Stimulated activated CD8-positive, alpha-beta memory T cell treated with anti-CD3 and anti-CD28 coated beads, Interleukin-7, amount 100 ng/mL, for 48 hours (primary cell): ENCODE results near the gene USH1C.

Experiments
- DNase-seq, 2 donors: peaks; one replicate each; pipeline ENCODE4 v3.0.0-alpha.2; 2020; ENCODE audit warnings: low read depth in 1 of 2; ENCODE audit errors: extremely low read depth in 1 of 2

The USH1C gene

DNA sequence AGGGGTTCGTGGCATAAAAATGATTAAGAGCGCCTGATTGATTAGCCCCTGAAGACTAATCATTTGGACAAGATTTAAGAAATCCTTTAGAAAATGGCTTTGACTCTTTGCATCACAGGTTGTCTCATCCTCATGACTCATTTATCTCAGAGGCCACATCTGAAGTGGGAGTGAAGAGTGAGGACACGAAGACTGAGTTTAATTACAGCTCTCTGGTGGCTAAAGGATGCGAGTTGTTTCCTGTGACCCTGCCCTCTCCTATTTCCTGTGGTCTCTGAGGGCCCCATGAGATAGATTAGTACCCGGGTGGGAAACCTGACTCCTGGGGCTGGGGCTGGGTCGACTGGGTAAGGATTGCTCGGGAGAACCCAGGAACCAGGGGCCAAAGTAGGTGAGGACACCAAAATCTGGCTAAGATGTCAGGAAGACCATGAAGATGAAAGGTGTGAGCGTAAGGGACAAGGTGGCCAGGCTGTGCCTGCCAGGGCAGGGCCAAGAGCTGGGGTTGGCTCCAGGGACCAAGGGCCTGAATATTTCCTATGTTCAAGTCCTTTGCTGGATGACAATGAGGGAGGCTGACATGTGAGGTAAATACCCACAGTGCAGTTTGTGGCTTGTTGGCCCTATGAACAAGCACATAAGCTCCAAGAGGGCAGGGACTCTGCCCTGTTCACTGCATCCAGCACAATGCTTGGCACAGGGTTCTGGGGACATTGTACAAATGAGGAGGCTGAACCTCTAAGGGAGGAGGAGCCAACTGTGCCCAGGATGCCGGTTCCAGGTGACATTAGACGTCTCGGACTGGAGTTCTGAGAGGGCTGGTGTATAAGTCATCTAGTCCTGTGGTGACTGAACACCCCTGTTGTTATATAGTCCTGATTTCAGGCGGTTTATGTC, 6.5 kb upstream of the USH1C start:
- DNase-seq: no peak

DNA sequence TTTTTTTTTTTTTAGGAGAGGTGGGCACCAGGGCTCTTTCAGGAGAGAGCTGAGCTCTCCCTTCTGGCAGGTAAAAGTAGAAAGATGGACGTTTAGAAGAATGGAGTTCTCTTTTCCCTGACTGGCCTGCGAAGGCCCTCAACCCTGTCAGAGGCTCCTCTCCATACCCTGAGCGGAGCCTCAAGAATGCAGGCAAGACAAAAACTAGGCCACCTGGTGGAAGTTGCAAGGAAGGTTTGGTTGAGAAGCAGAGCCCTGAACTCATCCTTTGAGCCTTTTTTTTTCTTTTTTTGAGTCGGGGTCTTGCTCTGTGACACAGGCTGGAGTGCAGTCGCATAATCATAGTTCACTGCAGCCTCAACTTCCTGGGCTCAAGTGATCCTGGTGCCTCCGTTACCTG, 4.2 kb upstream of the USH1C start:
- DNase-seq: no peak

DNA sequence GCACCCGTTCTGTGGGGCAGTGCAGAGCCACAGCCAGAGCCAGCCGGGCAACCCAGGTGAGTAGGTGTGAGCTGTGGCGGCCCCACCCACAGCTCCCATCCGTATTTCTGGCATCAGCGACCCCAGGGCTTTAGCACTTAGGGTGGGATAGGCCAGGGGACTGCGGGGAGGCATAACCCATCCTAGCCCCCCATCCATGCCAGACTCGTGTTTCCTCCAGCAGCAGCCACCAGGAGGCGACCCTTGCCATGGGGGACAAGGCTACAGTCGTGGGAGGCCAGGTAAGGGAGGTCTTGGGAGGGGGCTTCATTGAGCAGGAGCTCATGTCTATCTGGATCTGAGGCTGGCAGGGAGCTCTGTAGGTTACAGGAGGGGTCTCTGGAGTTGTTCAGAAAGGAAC, 3.7 kb upstream of the USH1C start:
- DNase-seq: no peak

DNA sequence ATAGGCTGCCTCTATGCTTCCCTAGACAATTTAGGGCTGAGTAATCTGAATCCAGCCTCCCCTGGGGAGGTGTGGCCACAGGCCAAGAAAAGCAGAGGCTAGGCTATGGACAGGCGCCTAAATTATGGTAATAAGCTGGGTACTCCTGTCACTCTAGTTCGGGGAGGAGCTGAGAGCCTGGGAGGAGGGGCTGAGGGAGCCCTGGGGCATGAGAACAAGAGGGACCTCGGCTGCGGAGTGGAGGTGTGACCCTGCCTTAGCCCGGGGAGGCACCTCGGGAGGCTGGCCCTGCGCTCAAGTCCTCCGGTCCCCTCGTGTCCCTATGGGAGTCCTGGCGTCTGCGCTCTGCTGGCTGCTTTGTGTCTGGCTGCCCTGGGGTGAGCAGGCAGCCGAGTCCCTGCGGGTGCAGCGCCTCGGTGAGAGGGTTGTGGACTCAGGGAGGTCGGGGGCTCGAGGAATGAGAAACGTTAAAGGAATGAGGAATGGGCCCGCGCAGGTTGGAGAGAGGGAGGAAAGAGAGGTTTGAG, 2.9 kb upstream of the USH1C start, which contains the start of gene OTOG:
OTOG (plus strand) TSS at position 209 of the 527 bp plus-strand sequence; CDS start at position 323, 114 bp downstream.
- DNase-seq: no peak

DNA sequence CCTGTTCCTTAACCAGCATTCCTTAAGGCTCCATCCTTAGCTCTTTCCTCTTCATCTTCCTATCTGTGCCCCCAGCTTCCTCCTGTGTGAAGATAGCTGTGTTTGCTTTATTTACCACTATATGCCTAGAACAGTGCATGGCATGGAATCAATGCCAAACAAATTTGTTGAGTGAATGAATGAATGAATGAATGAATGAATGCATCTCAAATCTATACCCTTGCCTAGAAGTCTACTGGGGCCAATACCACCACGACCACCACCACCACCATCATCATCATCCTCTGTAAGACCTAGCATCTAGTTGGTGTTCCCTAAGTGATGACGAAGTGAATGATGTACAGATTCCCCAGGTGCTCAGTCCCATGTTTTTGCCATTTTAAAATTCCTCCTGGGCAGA, 2.0 kb upstream of the USH1C start:
- DNase-seq: no peak

DNA sequence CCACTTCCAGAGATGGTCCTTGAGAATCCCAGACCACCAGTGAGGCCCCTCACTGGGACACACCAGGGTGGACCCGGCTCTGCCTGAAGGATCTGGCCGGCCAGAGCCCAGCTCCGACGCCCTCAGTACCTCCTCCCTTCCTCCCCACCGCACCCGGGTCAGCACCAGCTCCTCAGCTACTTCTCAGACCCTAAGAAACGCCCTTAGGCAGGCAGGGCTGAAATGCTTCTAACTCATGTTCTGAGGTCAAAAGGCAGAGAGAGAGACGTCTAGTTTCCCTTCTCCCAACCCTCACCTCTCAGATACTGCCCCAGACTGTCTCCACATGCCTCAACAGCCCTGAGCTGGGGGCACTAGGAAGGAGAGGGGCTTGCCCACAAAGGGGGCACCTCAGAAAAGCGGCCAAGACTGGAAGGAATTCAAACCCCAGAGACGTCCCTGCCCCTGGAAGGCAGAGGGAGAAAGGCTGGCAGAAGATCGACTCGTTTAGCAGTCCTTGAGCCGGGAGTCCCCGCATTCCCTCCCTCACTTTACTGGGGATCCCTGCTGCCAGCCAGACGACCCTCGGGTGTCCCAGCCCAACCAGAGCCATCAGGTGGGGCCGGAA, 539 bp downstream of the USH1C start:
- no peak for DNase-seq

DNA sequence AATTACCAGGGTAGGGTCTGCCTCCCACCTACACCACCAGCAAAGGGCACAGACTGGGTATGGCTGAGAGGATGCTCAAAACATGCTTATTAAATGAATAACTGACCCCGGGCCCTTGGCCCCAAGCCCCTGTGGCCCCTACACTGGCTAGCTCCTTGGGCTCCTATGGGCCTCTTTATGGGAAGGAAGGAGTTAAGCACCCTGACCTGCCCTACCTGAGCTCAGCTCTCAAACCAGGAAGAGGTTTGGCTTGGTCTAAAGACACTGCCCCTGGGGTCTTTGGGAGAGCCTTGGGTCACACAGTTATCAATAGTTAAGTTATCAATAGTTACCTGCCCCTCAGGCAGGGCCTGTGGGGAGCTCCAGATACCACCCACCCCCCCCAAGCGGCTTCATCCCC, 1.2 kb downstream of the USH1C start:
- no peak for DNase-seq

DNA sequence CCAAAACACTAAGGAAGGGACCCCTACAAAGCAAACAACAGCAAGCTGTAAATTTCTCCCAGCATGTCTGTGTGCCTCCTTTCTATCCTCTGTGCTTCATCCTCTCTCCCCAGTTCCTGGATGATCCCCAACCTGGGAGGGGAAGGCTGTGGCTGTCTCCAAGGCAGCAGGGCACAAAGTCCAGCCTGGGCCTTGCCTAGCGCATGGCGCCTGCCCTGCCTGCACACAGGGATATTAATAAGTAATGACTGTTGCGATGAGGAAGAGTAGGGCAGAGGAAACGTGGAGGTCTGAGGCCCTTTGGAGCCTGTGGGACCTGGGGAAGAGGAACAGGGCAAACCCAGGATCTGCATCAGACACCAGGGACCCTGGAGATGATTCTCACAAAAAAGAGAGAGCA, 2.0 kb downstream of the USH1C start:
- DNase-seq: no peak

DNA sequence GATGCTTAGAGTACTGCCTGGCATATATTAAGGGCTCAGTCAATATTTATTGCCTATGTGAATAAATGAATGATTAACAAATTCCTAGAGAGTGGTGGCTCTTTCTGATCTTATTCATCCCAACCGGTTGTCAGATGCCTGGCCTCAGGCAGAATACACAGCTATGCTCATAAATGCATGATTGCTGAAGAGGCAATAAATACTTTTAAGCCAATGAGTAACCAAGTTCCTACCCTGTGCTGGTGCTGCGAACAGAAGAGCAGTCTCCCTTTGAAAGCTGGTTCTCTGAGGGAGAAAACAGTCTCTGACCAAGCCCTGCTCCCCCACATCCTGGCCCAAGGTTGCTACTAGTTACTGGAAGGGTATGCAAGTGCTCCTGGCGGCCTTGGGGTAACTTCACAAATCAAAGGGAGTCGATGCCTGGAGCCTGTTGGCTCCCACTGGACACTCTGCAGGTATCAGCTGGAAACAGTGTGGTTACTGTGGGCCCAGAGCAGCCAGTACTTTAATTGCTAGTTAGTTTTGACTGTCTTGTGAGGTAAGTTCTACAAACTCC, 2.8 kb downstream of the USH1C start:
- no peak for DNase-seq

DNA sequence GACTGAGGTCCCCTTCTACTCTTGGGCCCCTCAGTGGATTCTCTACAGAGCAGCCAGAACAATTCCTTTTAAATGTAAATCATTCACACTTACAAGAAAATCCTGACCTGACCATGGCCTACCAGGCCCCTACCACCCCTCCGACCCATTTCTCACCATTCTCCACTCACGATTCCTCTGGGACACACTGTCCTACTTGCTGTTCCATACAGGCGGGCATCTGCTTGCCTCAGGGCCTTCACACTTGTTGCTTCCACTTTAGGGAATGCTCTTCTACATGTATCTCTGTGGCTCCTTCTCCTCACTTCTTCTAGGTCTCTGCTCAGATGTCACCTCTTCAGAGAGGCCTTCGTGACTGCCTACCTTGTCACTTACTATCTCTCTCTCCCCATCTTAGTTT, 3.4 kb downstream of the USH1C start:
- DNase-seq: no peak

DNA sequence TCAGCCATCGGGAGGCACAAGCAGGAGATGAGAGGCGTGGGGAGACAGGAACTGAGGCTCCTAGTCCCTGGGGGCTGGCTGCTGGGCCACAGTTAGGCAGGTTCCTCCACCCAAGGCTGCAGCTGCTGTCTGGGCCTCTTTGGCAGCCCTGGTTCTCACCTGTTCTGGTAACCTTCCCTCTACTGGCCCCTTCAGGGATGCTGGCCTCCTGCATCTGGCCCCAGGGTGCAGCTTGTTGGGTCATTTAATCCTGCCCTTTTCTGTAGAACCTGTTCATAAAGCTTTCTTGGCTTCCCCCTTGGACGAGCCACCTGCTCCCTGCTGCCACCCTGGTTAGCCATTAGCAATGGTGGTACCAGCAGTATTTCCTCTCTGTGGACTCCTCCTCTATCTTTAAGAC, 5.5 kb downstream of the USH1C start:
- no peak for DNase-seq

DNA sequence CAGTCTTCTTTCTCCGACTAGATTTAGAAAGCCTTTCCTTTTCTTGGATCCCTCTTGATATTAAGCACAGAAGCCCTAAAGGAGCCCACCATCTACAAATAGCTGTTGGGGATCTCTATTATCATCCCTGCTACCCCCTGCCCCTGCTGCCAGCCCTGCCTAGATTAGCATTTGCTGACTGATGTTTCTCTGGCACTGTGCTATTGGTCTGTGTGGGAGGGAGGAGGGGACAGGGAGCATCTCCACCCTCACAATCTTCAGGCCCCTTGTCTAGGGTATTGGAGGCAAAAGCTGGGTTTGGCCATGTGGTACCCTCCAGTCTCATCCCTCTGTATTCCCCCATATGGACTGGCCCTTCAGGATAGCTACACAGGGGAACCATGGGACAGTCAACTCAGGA, 6.2 kb downstream of the USH1C start:
- DNase-seq: no peak

DNA sequence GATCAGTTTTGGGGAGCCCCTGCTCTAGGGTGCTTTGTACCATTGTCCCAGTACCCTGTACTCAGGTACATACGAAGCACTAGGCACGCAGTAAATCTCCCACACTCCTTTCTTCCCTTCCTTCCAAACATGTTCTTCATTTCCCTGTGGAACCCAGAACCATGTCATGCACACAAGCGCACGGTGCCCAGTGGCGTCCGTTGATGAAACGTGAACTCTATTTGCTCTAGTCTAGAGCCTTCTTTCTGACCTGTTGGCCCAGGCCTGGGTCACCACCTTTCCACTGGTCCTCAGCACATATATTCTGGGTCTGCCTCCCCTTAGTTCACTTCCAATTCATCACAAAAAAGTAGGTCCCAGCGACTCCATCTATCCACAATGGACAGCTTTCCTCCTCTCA, 7.0 kb downstream of the USH1C start:
- no peak for DNase-seq

DNA sequence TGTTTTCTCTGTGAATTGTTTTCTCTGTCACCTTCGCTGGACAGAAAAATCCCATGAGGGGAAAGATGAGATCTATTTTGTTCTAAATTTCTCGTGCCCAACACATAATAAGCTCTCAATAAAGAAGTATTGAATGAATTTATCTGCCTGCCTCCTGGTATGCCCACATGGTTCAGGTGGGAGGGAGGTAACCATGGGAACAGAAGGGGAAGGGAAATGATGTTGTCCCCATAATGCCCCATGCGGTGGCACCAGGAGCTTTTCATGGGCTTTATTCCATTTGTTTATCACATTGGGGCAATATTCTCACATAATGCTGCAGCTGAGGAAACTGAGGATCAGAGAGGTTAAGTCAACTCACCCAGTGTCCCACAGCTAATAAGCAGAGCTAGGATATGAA, 8.7 kb downstream of the USH1C start:
- DNase-seq: no peak

DNA sequence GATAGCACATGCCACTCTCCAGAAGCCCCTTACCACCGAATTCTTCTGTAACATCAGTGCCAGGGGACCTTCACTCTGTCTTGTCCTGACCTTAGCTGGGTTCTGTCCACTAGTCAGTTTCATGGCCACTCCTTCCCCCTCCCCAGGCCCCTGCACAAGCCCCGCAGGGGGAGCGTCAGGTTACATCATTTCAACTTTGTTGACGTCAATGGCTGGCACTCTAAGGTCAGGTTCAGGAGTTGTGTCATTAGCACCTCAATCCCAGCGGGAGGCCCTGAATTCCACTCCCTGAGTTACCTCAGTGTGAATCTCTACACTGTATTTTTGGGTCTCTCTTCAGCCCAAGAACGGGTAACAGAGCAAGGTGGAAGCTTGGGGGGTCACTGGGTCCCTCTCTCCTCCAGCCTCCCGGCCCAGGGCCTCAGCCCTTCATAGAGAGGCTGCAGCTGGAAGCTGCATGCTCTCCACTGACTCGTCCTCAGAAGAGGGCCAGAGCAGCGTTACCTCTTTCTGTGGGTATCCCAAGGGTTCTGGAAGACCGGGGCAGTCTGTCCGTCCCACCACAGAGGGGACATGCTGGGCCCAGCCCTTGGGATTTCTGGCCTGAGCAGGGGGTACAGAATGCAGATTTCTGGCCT, 10.3 kb downstream of the USH1C start:
- DNase-seq: no peak

DNA sequence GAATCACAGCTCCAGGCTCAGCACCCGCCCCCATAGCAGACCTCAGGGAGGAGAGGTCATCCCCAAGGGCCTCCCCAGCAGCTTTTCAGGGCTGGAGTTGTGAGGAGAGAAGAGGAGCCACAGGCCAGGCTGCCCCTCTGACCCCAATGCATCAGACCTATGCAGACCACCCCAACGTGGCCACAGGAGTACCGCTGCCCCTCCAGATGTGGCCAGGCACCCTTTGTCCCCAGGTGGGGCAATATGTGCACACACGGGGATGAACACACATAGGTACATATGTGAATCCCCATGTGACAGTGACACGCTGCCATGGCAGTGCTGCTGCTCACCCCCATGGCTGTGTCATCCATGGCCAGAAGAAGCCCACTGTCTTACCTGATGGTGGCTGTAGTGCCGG, 10.9 kb downstream of the USH1C start:
- no peak for DNase-seq

DNA sequence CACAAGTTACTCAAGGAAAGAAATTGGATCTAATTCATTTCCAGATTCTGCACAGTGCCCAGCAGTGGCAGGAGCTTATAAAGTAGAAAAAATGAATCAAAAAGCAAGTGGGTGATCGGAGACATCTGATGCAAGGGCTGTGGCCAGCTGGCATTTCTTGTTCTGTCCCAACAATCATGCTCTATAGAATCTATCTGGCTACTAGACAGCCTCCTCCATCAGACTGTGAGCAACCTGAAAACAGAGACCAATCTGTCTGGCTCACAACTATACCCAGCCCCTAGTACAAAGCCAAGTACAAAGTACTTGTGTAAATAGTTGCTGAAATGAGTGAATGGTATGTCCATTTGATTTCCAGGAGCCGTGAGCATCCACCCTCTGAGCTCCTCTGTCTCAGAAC, 11.4 kb downstream of the USH1C start:
- no peak for DNase-seq

DNA sequence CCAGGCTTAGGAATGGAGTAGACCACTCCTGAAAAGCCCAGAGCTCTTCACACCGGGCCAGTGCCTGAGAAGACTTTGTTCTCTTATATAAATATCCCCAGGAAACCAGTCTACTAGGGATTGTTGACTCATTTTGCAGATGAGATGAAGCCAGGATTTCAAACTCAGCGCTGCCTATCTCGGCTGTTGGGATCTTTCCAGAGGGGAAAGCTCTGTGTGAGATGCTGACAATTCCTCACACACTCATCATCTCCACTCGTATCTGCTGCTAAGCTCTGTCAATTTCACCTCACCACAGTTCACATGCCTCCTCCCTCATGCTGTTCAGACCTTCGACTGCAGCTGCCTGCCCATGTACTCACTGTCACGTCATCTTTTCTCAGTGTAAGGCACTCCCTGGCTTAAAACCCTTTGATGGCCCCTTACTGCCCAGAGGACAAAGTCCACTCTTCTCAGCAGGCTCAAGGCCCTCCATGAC, 12.5 kb downstream of the USH1C start:
- no peak for DNase-seq

DNA sequence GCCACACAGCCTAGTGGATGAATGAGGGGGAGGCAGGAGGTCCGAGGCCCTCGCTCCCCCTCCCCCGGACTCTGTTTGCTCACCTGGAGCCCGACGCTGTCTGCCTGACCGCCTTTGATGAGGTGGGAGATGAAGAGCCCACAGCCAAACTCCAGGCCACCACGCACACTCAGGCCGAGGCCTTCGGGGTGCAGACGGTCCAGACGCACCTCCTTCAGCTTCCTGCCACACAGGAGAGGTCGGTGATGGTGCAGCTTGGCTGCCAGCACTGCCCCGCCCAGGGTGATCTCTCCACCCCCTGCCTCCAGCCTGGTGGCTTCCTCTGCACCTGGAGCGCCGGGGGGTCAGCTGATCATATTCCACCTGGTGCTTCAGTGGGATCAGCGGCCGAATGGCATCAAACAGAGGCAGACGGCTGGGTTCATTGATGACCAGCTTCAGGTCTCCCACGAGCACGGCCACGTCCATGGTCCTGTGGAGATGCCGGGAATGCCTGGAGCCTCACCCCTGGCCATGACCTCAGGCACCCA, 13.1 kb downstream of the USH1C start:
- DNase-seq: no peak

DNA sequence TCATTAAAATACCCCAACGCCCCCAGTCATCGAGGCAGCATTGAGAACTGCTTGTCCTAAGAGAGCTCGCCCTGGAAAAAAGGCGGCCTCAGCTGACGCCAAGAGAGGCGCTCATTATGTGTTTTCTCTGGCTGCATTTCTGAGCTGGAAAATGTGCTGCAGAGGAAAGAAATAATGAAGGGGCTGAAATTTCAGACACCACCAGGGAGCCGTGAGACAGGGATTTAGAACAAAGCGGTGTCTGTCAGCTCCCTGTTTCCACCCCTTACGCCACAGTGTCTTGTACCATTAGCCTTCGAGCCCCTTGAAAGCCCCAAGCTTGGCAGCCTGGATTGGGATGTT, 14.4 kb downstream of the USH1C start:
- no peak for DNase-seq
